ENCODE data around the gene EPAS1.
A peak's percentile ranks its signal among the peaks of the same experiment; 100 is the strongest.

DNA sequence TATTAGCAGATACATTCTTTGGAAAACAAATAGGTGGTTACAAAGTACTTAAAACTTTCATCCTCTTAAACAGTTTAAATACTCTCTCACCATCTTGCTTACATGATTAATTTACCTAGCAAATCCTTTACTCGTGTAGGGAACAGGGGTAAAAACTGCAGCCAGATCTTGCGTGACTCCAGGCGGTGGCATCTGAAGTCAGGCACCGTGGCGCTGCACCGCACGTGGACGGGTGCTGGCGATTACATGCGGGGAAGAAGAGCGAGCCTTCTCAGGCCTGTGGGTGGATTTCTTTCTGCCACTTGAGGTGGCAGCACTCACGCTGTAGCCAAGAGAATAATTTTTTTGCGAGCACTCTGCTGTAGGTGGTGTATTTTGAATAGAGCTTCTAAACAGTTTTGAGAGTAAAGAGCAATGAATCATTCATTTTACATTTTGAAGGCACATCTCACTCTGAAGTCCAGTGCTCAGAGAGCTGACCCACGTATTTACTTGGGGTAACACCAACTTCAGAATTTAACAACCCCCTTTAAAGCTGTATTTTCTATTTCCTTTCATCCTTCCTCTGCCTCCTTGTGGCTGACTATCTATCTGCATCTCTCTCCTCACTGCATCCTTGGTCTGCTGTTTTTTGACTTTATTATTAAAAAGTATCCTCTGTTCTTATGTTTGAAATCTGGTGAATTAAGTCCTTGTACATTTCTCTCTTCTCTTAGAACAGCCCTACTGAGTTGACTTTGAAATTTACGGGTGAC is 68.9 kb downstream of the EPAS1 start:
- TF ChIP-seq, protein P1, sequence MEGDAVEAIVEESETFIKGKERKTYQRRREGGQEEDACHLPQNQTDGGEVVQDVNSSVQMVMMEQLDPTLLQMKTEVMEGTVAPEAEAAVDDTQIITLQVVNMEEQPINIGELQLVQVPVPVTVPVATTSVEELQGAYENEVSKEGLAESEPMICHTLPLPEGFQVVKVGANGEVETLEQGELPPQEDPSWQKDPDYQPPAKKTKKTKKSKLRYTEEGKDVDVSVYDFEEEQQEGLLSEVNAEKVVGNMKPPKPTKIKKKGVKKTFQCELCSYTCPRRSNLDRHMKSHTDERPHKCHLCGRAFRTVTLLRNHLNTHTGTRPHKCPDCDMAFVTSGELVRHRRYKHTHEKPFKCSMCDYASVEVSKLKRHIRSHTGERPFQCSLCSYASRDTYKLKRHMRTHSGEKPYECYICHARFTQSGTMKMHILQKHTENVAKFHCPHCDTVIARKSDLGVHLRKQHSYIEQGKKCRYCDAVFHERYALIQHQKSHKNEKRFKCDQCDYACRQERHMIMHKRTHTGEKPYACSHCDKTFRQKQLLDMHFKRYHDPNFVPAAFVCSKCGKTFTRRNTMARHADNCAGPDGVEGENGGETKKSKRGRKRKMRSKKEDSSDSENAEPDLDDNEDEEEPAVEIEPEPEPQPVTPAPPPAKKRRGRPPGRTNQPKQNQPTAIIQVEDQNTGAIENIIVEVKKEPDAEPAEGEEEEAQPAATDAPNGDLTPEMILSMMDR (conservative IDR thresholded peaks at IDR 0.05): peak; percentile 61
- TF ChIP-seq ZFX (IDR thresholded peaks at IDR 0.05): no peak
